Left lung (tissue), 14 donors: ENCODE measurements around the gene DCLK2. TPM values are rescaled to one million over a fixed set of nuclear protein-coding genes. Genes with fewer than 3 reads are reported as not detected.
A peak's percentile ranks its signal among the peaks of the same experiment; 100 is the strongest.

Experiments
- ATAC-seq: fragments of 200-7000 bp; cut with Tn5 transposase; one replicate; pipeline ENCODE4 v1.9.1; 2020; ENCODE audit warnings: moderate library complexity
- DNase-seq, 4 donors: peaks; one replicate each; pipeline ENCODE4 v3.0.0-alpha.2; 2013 to 2020
- H3K27ac ChIP-seq, 2 donors: fragments of 200-600 bp; sonication (generic) in 1 of 2; one replicate each; pipeline versions ENCODE4 v1.5.0 to v1.8.0; 2020 to 2021
- H3K27me3 ChIP-seq, 2 donors: fragments of 200-600 bp; sonication (generic) in 1 of 2; one replicate each; pipeline versions ENCODE4 v1.5.0 to v1.8.0; 2020 to 2021
- H3K36me3 ChIP-seq, 2 donors: fragments of 200-600 bp; sonication (generic) in 1 of 2; one replicate each; pipeline versions ENCODE4 v1.5.0 to v1.8.0; 2020 to 2021
- H3K4me1 ChIP-seq, 2 donors: fragments of 200-600 bp; one replicate each; pipeline ENCODE4 v1.8.0; 2021
- H3K4me3 ChIP-seq, 2 donors: fragments of 200-600 bp; sonication (generic) in 1 of 2; one replicate each; pipeline versions ENCODE4 v1.5.0 to v1.8.0; 2020 to 2021; ENCODE audit warnings: mild to moderate bottlenecking in 1 of 2
- H3K9me3 ChIP-seq, 2 donors: fragments of 200-600 bp; sonication (generic) in 1 of 2; one replicate each; pipeline versions ENCODE4 v1.5.0 to v1.8.0; 2020 to 2021
- intact Hi-C, 2 donors: fragments of 100-400 bp; cut with DNase I; formaldehyde crosslinking; loops; one replicate each; pipeline versions ENCODE4 v1.11.2 to v1.14.2; 2022
- long read RNA-seq, 12 donors: library from polyadenylated mRNA in 2 of 12; unstranded in 2 of 12; transcript quantifications; one replicate each; pipeline ENCODE4 v2.0.0 and lab custom pipeline, GENCODE V29; 2019 to 2026
- polyA plus RNA-seq, 6 donors: library from polyadenylated mRNA; unstranded; fragments of 120-200 nt; gene quantifications; one replicate each; pipeline ENCODE4 v1.2.1, GENCODE V29; 2013; ENCODE audit not compliant: insufficient read length in 6 of 6
- total RNA-seq, 2 donors: library from RNA; stranded (reverse); fragmentation: NEBNext Ultra II Directional; extraction: Animal tissue kit (Norgen Biotek cat#: 25700); gene quantifications; one replicate each; pipeline ENCODE4 v1.2.1, GENCODE V29; 2021
- TF ChIP-seq, protein P1 (sequence below), 2 donors: fragments of 200-600 bp; sonication (generic) in 1 of 2; IDR thresholded peaks; one replicate each; pipeline versions ENCODE4 v1.5.0 to v1.8.0; 2021; ENCODE audit warnings: antibody characterized with exemption in 2 of 2
- donor health status: DM: no; HTN: yes; CAD: no.
- donor health status: DM: no; HTN: no; CAD: no.

The DCLK2 gene
- total RNA-seq (1 to 10 TPM; 2.6 to 5.2 TPM), polyA plus RNA-seq (10 to 100 TPM; 11.2 to 12.9 (median 11.7) TPM)
- long read RNA-seq, donor 1, partial matches to known transcripts = 0 of 1 reads
- long read RNA-seq, donor 1, other reads (novel, unspliced or antisense) = 0 of 1 reads
- long read RNA-seq, donor 2, partial matches to known transcripts = 0 of 1 reads
- long read RNA-seq, donor 2, other reads (novel, unspliced or antisense) = 0 of 1 reads
- long read RNA-seq, donor 3 = 0 reads
- long read RNA-seq, donor 4, partial matches to known transcripts = 3 of 3 reads
- long read RNA-seq, donor 4, other reads (novel, unspliced or antisense) = 0 of 3 reads
- long read RNA-seq, donor 5 = 0 reads
- long read RNA-seq, donor 6, partial matches to known transcripts = 0 of 1 reads
- long read RNA-seq, donor 6, other reads (novel, unspliced or antisense) = 0 of 1 reads
- long read RNA-seq, donor 7 = 0 reads
- long read RNA-seq, donor 8 = 0 reads
- long read RNA-seq, donor 9 = 0 reads
- long read RNA-seq, donor 10 = 0 reads
- long read RNA-seq, donor 11, full-length matches to known transcripts = 16 of 83 reads
- long read RNA-seq, donor 11, partial matches to known transcripts = 67 of 83 reads
- long read RNA-seq, donor 11, other reads (novel, unspliced or antisense) = 0 of 83 reads
- long read RNA-seq, donor 12 = 0 reads

- ATAC-seq = peak; percentile 71
- peaks cover 4 to 9% of the 10 kb centered on the region in 2 donors for H3K4me1 ChIP-seq
- H3K9me3 ChIP-seq = no peaks in the 10 kb centered on the region
- TF ChIP-seq, protein P1, sequence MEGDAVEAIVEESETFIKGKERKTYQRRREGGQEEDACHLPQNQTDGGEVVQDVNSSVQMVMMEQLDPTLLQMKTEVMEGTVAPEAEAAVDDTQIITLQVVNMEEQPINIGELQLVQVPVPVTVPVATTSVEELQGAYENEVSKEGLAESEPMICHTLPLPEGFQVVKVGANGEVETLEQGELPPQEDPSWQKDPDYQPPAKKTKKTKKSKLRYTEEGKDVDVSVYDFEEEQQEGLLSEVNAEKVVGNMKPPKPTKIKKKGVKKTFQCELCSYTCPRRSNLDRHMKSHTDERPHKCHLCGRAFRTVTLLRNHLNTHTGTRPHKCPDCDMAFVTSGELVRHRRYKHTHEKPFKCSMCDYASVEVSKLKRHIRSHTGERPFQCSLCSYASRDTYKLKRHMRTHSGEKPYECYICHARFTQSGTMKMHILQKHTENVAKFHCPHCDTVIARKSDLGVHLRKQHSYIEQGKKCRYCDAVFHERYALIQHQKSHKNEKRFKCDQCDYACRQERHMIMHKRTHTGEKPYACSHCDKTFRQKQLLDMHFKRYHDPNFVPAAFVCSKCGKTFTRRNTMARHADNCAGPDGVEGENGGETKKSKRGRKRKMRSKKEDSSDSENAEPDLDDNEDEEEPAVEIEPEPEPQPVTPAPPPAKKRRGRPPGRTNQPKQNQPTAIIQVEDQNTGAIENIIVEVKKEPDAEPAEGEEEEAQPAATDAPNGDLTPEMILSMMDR (IDR thresholded peaks at IDR 0.05) = no peak
- intact Hi-C loops = no loop called here
- H3K27ac ChIP-seq = peak within 1 kb of the TSS; percentile 76 to 77
- H3K27me3 ChIP-seq = peaks cover 0 to 41% of the 10 kb centered on the region in 2 donors
- H3K36me3 ChIP-seq = no peaks in the 10 kb centered on the region
- peak within 1 kb of the TSS; percentile 61 to 70 for H3K4me3 ChIP-seq
- peak; percentile 76 to 88 (median 84) for DNase-seq
These were observed at the start of gene DCLK2 for GRCh38 chr4:150078041-150078578. DCLK2 (plus strand) TSS chr4:150078445; CDS start chr4:150079028, 583 bp downstream.

DNA sequence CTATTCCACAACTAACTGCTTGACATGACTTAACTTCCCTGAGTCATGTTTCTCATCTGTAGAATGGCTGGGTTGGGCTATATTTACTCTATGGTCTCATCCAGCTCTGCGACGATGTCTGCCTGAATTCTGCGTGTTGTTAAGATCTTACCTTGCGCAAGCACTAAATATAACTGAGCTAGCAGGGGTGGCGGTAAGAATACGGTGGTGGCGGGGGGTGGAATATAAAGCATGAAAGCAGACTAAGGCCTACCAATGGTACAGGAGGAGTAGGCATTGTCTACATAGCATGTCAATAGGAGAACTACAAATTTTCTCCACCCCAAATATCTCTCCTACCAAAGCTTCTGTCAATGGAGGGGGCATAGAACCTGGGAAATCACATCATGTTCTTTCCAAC is 45.7 kb upstream of the DCLK2 start:
- TF ChIP-seq, protein P1 (IDR thresholded peaks at IDR 0.05) = no peak
- ATAC-seq (no peak), DNase-seq (no peak)
- Histone ChIP-seq H3K9me3 (peaks cover 0 to 2% of the 10 kb centered on the region in 2 donors), H3K36me3 (no peaks in the 10 kb centered on the region), H3K4me3 (no peak overlapping the region), H3K27ac (no peak overlapping the region), H3K4me1 (no peaks in the 10 kb centered on the region), H3K27me3 (no peaks in the 10 kb centered on the region)
- intact Hi-C loops = no loop called here

GRCh38 chr4:150033081-150033480 is 45.2 kb upstream of the DCLK2 start:
- Histone ChIP-seq H3K36me3 (no peaks in the 10 kb centered on the region), H3K27ac (no peak overlapping the region), H3K9me3 (no peaks in the 10 kb centered on the region), H3K27me3 (no peaks in the 10 kb centered on the region), H3K4me3 (no peak overlapping the region), H3K4me1 (no peaks in the 10 kb centered on the region)
- no peak for DNase-seq
- intact Hi-C loops = no loop called here
- TF ChIP-seq, protein P1 (IDR thresholded peaks at IDR 0.05) = no peak
- no peak for ATAC-seq

DNA sequence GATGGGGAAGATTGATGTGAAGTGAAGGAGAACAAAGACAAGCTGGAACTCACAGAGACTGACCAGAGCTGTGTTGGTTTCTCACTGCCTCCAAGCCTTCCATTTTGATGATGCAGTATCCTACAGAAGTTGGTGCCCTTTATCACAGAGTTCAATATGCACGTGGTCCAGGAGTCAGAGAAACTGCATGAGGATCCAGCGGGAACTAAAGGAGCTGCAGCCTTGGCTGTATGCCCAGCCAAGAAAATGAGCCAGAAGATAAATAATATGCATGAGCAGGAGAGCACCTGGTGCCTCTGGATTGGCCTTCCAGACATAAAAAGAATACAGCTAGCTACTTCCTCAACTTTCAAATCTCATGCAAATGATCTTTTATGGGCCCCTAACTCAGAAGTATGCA is 44.3 kb upstream of the DCLK2 start:
- Histone ChIP-seq H3K4me3 (no peak overlapping the region), H3K9me3 (no peaks in the 10 kb centered on the region), H3K4me1 (no peaks in the 10 kb centered on the region), H3K27ac (no peak overlapping the region), H3K36me3 (no peaks in the 10 kb centered on the region), H3K27me3 (no peaks in the 10 kb centered on the region)
- TF ChIP-seq, protein P1 (IDR thresholded peaks at IDR 0.05) = no peak
- DNase-seq = no peak
- ATAC-seq = no peak
- intact Hi-C loops = no loop called here

DNA sequence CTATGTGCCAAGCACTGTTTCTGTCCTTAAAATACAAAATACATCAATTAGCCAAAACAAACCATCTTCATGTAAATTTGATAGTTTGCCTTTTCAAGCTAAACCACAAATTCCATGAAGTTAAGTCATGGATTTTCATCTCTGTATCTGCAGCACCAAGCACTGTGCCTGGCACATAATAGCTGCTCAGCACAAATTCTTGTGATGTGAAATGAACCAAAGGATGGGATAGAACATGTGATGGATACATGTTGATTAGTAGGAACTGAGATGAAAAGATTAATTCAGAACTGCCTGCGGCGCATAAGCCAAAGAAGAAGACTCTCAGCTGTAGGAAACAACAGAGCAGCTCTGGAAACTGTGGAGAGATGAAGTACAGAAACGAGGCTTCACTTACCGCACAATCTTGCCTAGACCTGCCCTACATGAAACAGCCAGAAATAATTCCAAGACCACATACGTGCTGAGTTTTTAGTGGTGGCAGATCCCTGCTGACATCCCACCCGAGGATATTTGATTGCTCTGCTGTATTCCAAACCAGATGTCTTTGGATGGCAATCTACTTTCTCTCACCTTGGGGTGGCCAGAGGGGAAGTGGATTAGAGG is 40.9 kb upstream of the DCLK2 start:
- no peaks in the 10 kb centered on the region for H3K36me3 ChIP-seq
- H3K27ac ChIP-seq = no peak overlapping the region
- TF ChIP-seq, protein P1 (IDR thresholded peaks at IDR 0.05) = no peak
- H3K4me3 ChIP-seq = no peak overlapping the region
- intact Hi-C loops = no loop called here
- no peaks in the 10 kb centered on the region for H3K27me3 ChIP-seq
- ATAC-seq = no peak
- H3K9me3 ChIP-seq = no peaks in the 10 kb centered on the region
- H3K4me1 ChIP-seq = no peaks in the 10 kb centered on the region
- no peak for DNase-seq
